ENCODE measurements around the gene AKR1C1.

The AKR1C1 gene

DNA sequence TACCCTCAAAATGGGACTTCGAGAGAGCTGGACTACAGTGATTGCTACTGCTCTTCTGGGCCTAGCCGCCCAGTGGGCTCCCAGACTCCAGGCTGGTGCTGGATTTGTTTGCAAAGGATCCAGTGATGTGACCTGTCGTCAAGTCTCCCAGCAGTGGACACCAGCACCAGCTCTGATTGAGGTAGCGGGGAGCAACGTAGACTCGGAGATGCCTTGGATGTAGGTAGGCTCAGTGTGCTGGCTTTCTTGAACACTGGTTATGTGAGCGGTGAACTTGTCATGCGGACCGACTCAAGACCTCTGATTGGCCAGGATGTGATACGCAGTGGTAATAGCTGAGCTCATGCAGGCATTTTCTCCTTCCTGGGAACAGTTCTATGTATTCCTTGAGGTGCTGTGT is 21.0 kb downstream of the AKR1C1 start:
- TF ChIP-seq TEAD4 (IDR thresholded peaks at IDR 0.05) (no peak), ZBTB7A (IDR thresholded peaks at IDR 0.05; ENCODE audit: low read depth) (no peak), CEBPB (IDR thresholded peaks at IDR 0.05) (no peak), FOXM1 (IDR thresholded peaks at IDR 0.05; ENCODE audit: borderline replicate concordance, low read depth) (no peak), EGR1 (IDR thresholded peaks at IDR 0.05) (no peak), TCF12 (IDR thresholded peaks at IDR 0.05; ENCODE audit: low read depth) (no peak), NFIC (IDR thresholded peaks at IDR 0.05) (no peak), RAD21 (IDR thresholded peaks at IDR 0.05; ENCODE audit: low read depth) (no peak), TAF1 (IDR thresholded peaks at IDR 0.05; ENCODE audit: low read depth) (no peak)
- TF ChIP-seq, protein P1, sequence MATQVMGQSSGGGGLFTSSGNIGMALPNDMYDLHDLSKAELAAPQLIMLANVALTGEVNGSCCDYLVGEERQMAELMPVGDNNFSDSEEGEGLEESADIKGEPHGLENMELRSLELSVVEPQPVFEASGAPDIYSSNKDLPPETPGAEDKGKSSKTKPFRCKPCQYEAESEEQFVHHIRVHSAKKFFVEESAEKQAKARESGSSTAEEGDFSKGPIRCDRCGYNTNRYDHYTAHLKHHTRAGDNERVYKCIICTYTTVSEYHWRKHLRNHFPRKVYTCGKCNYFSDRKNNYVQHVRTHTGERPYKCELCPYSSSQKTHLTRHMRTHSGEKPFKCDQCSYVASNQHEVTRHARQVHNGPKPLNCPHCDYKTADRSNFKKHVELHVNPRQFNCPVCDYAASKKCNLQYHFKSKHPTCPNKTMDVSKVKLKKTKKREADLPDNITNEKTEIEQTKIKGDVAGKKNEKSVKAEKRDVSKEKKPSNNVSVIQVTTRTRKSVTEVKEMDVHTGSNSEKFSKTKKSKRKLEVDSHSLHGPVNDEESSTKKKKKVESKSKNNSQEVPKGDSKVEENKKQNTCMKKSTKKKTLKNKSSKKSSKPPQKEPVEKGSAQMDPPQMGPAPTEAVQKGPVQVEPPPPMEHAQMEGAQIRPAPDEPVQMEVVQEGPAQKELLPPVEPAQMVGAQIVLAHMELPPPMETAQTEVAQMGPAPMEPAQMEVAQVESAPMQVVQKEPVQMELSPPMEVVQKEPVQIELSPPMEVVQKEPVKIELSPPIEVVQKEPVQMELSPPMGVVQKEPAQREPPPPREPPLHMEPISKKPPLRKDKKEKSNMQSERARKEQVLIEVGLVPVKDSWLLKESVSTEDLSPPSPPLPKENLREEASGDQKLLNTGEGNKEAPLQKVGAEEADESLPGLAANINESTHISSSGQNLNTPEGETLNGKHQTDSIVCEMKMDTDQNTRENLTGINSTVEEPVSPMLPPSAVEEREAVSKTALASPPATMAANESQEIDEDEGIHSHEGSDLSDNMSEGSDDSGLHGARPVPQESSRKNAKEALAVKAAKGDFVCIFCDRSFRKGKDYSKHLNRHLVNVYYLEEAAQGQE (IDR thresholded peaks at IDR 0.05; ENCODE audit: low read depth) = no peak
- TF ChIP-seq, protein P2, sequence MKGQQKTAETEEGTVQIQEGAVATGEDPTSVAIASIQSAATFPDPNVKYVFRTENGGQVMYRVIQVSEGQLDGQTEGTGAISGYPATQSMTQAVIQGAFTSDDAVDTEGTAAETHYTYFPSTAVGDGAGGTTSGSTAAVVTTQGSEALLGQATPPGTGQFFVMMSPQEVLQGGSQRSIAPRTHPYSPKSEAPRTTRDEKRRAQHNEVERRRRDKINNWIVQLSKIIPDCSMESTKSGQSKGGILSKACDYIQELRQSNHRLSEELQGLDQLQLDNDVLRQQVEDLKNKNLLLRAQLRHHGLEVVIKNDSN (IDR thresholded peaks at IDR 0.05) = no peak

DNA sequence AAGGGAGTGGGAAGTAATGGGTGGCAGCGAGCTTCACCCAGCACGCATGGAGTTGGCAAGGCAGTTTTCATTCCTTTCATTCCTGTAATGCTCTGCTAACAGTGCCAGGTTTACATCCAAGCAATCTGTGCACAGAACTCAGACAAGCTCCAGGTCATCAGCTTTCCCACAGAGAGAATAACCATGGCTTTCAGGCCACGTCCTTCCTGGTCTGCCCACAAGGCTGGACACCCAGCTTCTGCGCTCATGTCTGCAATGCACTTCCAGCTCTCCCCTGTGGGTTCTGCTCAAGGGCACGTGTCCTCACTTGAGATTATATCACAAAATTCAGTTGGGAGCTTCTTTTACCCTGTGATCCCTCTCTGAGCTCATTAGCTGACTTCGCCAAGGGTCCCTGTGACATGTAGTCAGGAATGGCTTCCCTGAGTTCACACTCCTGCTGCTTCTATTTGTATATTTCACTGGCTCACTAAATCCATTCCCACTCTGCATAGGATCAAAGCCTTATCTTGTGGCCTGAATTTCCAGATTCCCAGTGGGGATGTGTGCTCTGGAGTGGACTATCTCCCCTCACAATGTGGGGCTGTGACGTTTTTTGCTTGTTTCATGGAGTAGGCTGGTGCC is 21.9 kb downstream of the AKR1C1 start:
- no peak for TF ChIP-seq RAD21 (IDR thresholded peaks at IDR 0.05; ENCODE audit: low read depth)
- TF ChIP-seq CEBPB (IDR thresholded peaks at IDR 0.05) = no peak
- TF ChIP-seq EP300 (IDR thresholded peaks at IDR 0.05; ENCODE audit: borderline replicate concordance) = peak; percentile 71; the same call in 1 of the 2 replicates
- TF ChIP-seq TCF12 (IDR thresholded peaks at IDR 0.05; ENCODE audit: low read depth) = peak; percentile 71; the same call in 1 of the 2 replicates
- no peak for TF ChIP-seq TAF1 (IDR thresholded peaks at IDR 0.05; ENCODE audit: low read depth)
- TF ChIP-seq, protein P3, sequence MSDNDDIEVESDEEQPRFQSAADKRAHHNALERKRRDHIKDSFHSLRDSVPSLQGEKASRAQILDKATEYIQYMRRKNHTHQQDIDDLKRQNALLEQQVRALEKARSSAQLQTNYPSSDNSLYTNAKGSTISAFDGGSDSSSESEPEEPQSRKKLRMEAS (IDR thresholded peaks at IDR 0.05) = peak; percentile 58
- TF ChIP-seq YY1 (IDR thresholded peaks at IDR 0.05; ENCODE audit: low read depth) = 0 out of 2 replicates have a peak, but pooled peaks have one; percentile 34
- peak; percentile 88 for TF ChIP-seq TEAD4 (IDR thresholded peaks at IDR 0.05)
- TF ChIP-seq NFIC (IDR thresholded peaks at IDR 0.05) = peak; percentile 77
- TF ChIP-seq, protein P2 (IDR thresholded peaks at IDR 0.05) = 0 out of 2 replicates have a peak, but pooled peaks have one; percentile 44

DNA sequence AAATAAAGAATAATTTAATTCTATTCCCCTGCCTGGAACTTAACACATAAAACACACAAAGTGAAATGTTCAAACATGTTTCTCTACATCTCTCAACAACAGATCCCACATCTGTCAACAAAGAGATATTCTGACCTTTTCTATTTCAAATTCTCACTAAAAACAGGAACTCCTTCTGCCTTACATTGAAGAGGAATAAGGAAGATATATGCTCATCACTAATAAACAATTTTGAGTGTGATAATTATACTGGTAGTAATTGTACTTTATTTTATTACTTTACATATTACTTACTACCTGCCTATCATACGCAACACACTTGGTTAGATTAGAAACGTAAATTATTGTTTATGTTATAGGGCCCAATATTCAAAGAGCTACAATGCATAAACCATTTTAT is 27.0 kb downstream of the AKR1C1 start:
- TF ChIP-seq, protein P1 (IDR thresholded peaks at IDR 0.05; ENCODE audit: low read depth) = no peak
- TF ChIP-seq TEAD4 (IDR thresholded peaks at IDR 0.05) = no peak
- TF ChIP-seq EP300 (IDR thresholded peaks at IDR 0.05; ENCODE audit: borderline replicate concordance) = no peak
- no peak for TF ChIP-seq CREB1 (IDR thresholded peaks at IDR 0.05; ENCODE audit: low read depth)

DNA sequence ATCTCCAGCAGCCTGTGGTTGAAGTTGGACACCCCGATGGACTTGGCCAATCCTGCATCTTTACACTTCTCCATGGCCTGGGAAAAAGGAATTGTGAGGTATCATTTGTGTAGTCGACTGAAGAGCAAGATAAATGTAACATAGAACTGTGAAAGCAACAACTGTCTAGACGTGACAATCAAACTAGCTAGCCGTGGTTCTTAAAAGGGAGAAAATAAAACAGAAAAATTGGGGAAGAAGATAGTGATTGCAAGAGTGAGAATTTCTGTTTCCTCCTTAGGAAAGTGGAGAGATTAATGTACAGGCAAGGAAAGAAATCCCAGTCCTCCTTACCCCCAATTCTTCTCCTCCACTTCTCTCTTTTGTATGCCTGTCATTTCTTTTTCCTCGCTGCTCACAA is 35.5 kb downstream of the AKR1C1 start:
- TF ChIP-seq CREB1 (IDR thresholded peaks at IDR 0.05; ENCODE audit: low read depth) (no peak), EP300 (IDR thresholded peaks at IDR 0.05; ENCODE audit: borderline replicate concordance) (no peak), TCF12 (IDR thresholded peaks at IDR 0.05; ENCODE audit: low read depth) (no peak), ZBTB7A (IDR thresholded peaks at IDR 0.05; ENCODE audit: low read depth) (no peak), YY1 (IDR thresholded peaks at IDR 0.05; ENCODE audit: low read depth) (no peak), FOXM1 (IDR thresholded peaks at IDR 0.05; ENCODE audit: borderline replicate concordance, low read depth) (no peak), RAD21 (IDR thresholded peaks at IDR 0.05; ENCODE audit: low read depth) (no peak), TAF1 (IDR thresholded peaks at IDR 0.05; ENCODE audit: low read depth) (no peak)
- TF ChIP-seq, protein P2 (IDR thresholded peaks at IDR 0.05) = no peak

DNA sequence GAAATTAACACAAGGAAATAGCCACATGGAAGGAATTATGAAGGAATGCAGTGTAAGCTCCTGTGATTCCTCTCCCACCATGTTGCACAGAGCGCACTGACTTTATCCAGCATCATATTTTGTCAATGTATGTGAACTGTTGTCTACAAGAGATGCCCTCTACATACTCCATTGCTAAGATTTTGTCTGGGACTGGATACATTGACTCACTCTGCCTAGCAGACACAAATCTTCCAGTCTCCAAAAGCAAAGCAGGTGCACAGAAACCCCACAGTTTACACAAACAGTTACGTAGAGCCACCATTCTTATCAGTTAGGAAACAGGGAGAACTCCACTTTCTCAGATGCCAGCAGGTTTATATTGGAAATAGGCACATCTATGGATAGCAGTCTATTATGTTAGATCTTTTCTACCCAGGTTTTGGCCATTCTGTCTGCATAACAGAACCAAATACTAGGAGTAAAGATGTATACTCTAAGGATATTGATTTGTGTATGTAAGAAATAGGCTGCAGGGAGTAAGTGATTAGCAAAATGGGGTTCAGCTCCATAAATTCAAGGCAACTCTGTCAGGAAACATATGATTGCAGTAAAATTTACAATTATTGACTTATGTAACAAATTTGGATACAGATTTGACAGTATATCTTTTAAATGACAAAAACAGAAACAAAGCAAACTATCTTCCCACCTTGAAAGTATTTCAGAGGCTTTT is 39.0 kb downstream of the AKR1C1 start:
- TF ChIP-seq NFIC (IDR thresholded peaks at IDR 0.05) = no peak
- TF ChIP-seq EGR1 (IDR thresholded peaks at IDR 0.05) = no peak

Data from Ishikawa (cell line).